Endothelial cell of umbilical vein (primary cell): ENCODE results near the gene UBN2. TPM values are rescaled to one million over a fixed set of nuclear protein-coding genes. Genes with fewer than 3 reads are reported as not detected.

Experiments
- BruUV-seq: library from RNA; stranded (reverse); fragments of 400-500 nt; replicated peaks from 2 replicates; lab custom pipeline; 2021; lab: Mats Ljungman, UMichigan
- CTCF ChIA-PET: fragments of 300-600, 350-600 bp; sonication (Branson Sonifier 250); formaldehyde crosslinking; loops from one replicate; lab custom pipeline; 2021; ENCODE audit warnings: antibody characterized with exemption, inconsistent platforms; lab: Charles Lee
- POLR2A ChIA-PET: fragments of 300-600, 350-600 bp; sonication (Branson Sonifier 250); formaldehyde crosslinking; loops from one replicate; lab custom pipeline; 2021; ENCODE audit warnings: antibody characterized with exemption, inconsistent platforms; lab: Charles Lee
- DNase-seq: peaks from one replicate; pipeline ENCODE4 v3.0.0-alpha.2; 2011; ENCODE audit warnings: low read depth, low spot score
- FAIRE-seq: peaks from 2 replicates; lab custom pipeline; 2011; peaks lifted over from hg19 to GRCh38; lab: Jason Lieb, UNC
- H2AFZ ChIP-seq: 2 replicates; pipeline ENCODE4 v1.6.0; 2012; ENCODE audit warnings: low read depth, low read length, control low read depth, inconsistent platforms
- H3K27ac ChIP-seq: 2 replicates; pipeline ENCODE4 v1.5.1; 2011; ENCODE audit warnings: low read depth, mild to moderate bottlenecking, control low read depth, low read length, moderate library complexity; ENCODE audit not compliant: insufficient read depth
- H3K27me3 ChIP-seq, 2 experiments: 2 replicates each; pipeline versions ENCODE4 v1.6.0 to v1.6.1; 2011; ENCODE audit warnings: low read length in 2 of 2, mixed read lengths in 1 of 2; ENCODE audit not compliant: control insufficient read depth in 2 of 2, insufficient read depth in 2 of 2
- H3K36me3 ChIP-seq, 2 experiments: 2 replicates in 1 of 2; 3 replicates in 1 of 2; pipeline ENCODE4 v1.5.1; 2011; ENCODE audit warnings: low read length in 2 of 2, mild to moderate bottlenecking in 1 of 2, moderate library complexity in 1 of 2; ENCODE audit not compliant: control insufficient read depth in 2 of 2, insufficient read depth in 2 of 2; ENCODE audit errors: extremely low read depth in 1 of 2
- H3K4me1 ChIP-seq: 3 replicates; pipeline ENCODE4 v1.5.1; 2011; ENCODE audit warnings: mild to moderate bottlenecking, low read length; ENCODE audit not compliant: control insufficient read depth, insufficient read depth; ENCODE audit errors: extremely low read depth
- H3K4me2 ChIP-seq: 2 replicates; pipeline ENCODE4 v1.6.1; 2011; ENCODE audit warnings: low read length, control low read depth, mixed read lengths; ENCODE audit not compliant: insufficient read depth
- H3K4me3 ChIP-seq, 3 experiments: fragments of 200-600 bp in 1 of 3; sonication (generic), shearing (Covaris generic) in 1 of 3; replicated peaks in 1 of 3; 2 replicates each; pipeline ENCODE4 v1.5.1; 2011 to 2016; ENCODE audit warnings: control low read depth in 3 of 3, low read length in 3 of 3, mild to moderate bottlenecking in 2 of 3, inconsistent platforms in 1 of 3, low read depth in 1 of 3, moderate library complexity in 1 of 3; ENCODE audit not compliant: insufficient read depth in 1 of 3
- H3K79me2 ChIP-seq: 2 replicates; pipeline ENCODE4 v1.6.0; 2012; ENCODE audit warnings: low read length, inconsistent platforms; ENCODE audit not compliant: control insufficient read depth, insufficient read depth
- H3K9ac ChIP-seq: replicated peaks from 2 replicates; pipeline ENCODE3; 2011; ENCODE audit warnings: low read length, control low read depth; ENCODE audit not compliant: insufficient read depth; ENCODE audit errors: extremely low read depth
- H3K9me1 ChIP-seq: replicated peaks from 3 replicates; pipeline ENCODE4 v1.6.0; 2011; ENCODE audit warnings: mild to moderate bottlenecking, low read length; ENCODE audit not compliant: control insufficient read depth, insufficient read depth; ENCODE audit errors: extremely low read depth
- H3K9me3 ChIP-seq: replicated peaks from 2 replicates; pipeline ENCODE4 v1.5.1; 2012; ENCODE audit warnings: low read length, inconsistent platforms; ENCODE audit not compliant: control insufficient read depth, insufficient read depth
- H4K20me1 ChIP-seq: replicated peaks from 2 replicates; pipeline ENCODE3; 2011; ENCODE audit warnings: mild to moderate bottlenecking, low read length; ENCODE audit not compliant: control insufficient read depth, insufficient read depth; ENCODE audit errors: extremely low read depth
- CTCF ChIP-seq, 2 donors: IDR thresholded peaks; 1 replicate in 1 of 2; 2 replicates in 1 of 2; pipeline ENCODE4 v1.5.1; 2011; ENCODE audit warnings: low read length in 2 of 2, mild to moderate bottlenecking in 2 of 2, moderate library complexity in 2 of 2, control low read depth in 1 of 2, inconsistent platforms in 1 of 2, low read depth in 1 of 2; ENCODE audit not compliant: insufficient read depth in 1 of 2; ENCODE audit errors: extremely low read depth in 1 of 2
- EZH2 ChIP-seq: IDR thresholded peaks from 2 replicates; pipeline ENCODE4 v1.6.1; 2012; ENCODE audit warnings: borderline replicate concordance, low read depth, mild to moderate bottlenecking, moderate library complexity, low read length, inconsistent platforms; ENCODE audit not compliant: severe bottlenecking
- FOS ChIP-seq: IDR thresholded peaks from 2 replicates; pipeline ENCODE4 v1.6.1; 2011; ENCODE audit warnings: mild to moderate bottlenecking, low read length, moderate library complexity, borderline replicate concordance; ENCODE audit not compliant: insufficient read depth
- GATA2 ChIP-seq: IDR thresholded peaks from 2 replicates; pipeline ENCODE4 v1.7.0; 2011; ENCODE audit warnings: low read depth, mild to moderate bottlenecking, moderate library complexity, mixed read lengths, low read length; ENCODE audit not compliant: insufficient read length, insufficient read depth
- JUN ChIP-seq: IDR thresholded peaks from 2 replicates; pipeline ENCODE4 v1.6.1; 2011; ENCODE audit warnings: borderline replicate concordance, low read depth; ENCODE audit not compliant: insufficient read length, insufficient read depth
- MYC ChIP-seq: IDR thresholded peaks from one replicate; pipeline ENCODE4 v1.6.1; 2011; ENCODE audit warnings: mild to moderate bottlenecking, low read depth, low read length
- POLR2A ChIP-seq: IDR thresholded peaks from 2 replicates; pipeline ENCODE4 v1.6.1; 2012; ENCODE audit warnings: low read depth, mild to moderate bottlenecking, control low read depth, low read length
- POLR2AphosphoS5 ChIP-seq: IDR thresholded peaks from 2 replicates; pipeline ENCODE4 v1.6.1; 2012; ENCODE audit warnings: low read depth, mild to moderate bottlenecking, control low read depth, low read length, moderate library complexity; ENCODE audit not compliant: insufficient read depth
- dilution Hi-C: fragments of 300-500 bp; cut with MboI; formaldehyde crosslinking; loops from one replicate; pipeline ENCODE4 v1.15.0; 2019; ENCODE audit warnings: low sequenced_read_pairs; ENCODE audit not compliant: extremely low pct_ligation_motif_present
- intact Hi-C: fragments of 100-400 bp; cut with micrococcal nuclease; formaldehyde crosslinking; loops from one replicate; pipeline ENCODE4 v1.10.0; 2022
- polyA plus RNA-seq, 4 experiments: library from polyadenylated mRNA; depleted of rRNA in 3 of 4; stranded (reverse) in 3 of 4; unstranded in 1 of 4; fragments of >200 nt; gene quantifications; 2 replicates each; pipeline versions ENCODE4 v1.2.1 to v1.2.3, GENCODE V29; 2011 to 2012; ENCODE audit warnings: missing spikeins in 1 of 4
- total RNA-seq: library from RNA; stranded (reverse); gene quantifications from 2 replicates; pipeline ENCODE4 v1.2.3, GENCODE V29; 2021
- TF ChIP-seq, protein P1 (sequence below): IDR thresholded peaks from 2 replicates; pipeline ENCODE4 v1.6.1; 2011; ENCODE audit not compliant: insufficient read depth, insufficient read length

UBN2 gene
- total and polyA plus RNA-seq, 2 donors (not counting 3 experiments of a cell fraction or from before 2014, with no cell fraction given): 2.2 to 14.2 TPM

DNA sequence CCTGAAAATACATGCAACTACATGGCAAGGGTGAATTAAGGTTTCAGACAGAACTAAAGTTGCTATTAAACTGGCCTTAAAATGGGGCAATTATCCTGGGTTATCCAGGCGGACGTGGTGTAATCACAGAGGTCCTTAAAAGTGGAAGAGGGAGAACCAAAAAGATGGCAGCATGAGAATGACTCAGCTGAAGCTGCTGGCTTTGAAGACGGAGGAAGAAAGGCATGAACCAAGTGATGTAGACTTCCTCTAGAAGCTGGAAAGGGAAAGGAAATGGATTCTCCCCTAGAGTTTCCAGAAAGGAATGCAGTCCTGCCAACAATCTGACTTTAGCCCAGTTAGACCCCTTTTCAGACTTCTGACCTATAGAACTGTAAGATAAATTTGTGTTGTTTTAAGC lies 27.0 kb upstream of the UBN2 start:
- ChIA-PET CTCF (no interaction called here), POLR2A (no interaction called here)
- Histone ChIP-seq H3K4me3 (no peak overlapping the region), H2AFZ (no peak overlapping the region), H3K4me2 (no peak overlapping the region), H3K36me3 (no peaks in the 10 kb centered on the region), H3K4me1 (no peaks in the 10 kb centered on the region), H3K79me2 (no peaks in the 10 kb centered on the region), H3K9me1 (no peaks in the 10 kb centered on the region), H3K27ac (no peak overlapping the region), H3K9ac (no peak overlapping the region), H3K9me3 (no peaks in the 10 kb centered on the region), H4K20me1 (no peaks in the 10 kb centered on the region), H3K27me3 (no peaks in the 10 kb centered on the region)
- dilution Hi-C loops (no loop called here), intact Hi-C loops (no loop called here)
- TF ChIP-seq POLR2A: no peak
- no peak for TF ChIP-seq JUN
- no peak for TF ChIP-seq GATA2
- TF ChIP-seq, protein P1, sequence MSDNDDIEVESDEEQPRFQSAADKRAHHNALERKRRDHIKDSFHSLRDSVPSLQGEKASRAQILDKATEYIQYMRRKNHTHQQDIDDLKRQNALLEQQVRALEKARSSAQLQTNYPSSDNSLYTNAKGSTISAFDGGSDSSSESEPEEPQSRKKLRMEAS: no peak
- TF ChIP-seq FOS: no peak
- no peak for TF ChIP-seq EZH2
- TF ChIP-seq MYC: no peak
- TF ChIP-seq POLR2AphosphoS5: no peak
- TF ChIP-seq CTCF (IDR thresholded peaks at IDR 0.05; ENCODE audit: extremely low read depth in 1 of 2, insufficient read depth in 1 of 2, low read depth in 1 of 2, low read length in 2 of 2): no peak
- DNase-seq (no peak), FAIRE-seq (no peak)
- no TSS peak for BruUV-seq
